Neural progenitor cell (in vitro differentiated cells): ENCODE results near the gene KRT33B. TPM values are rescaled to one million over a fixed set of nuclear protein-coding genes. Genes with fewer than 3 reads are reported as not detected.

Source experiments
- DNase-seq: peaks from one replicate; pipeline ENCODE4 v3.0.0-alpha.2; 2016; ENCODE audit warnings: low spot score
- H2AFZ ChIP-seq: fragments of 200-600 bp; sonication (generic); replicated peaks from 2 replicates; pipeline ENCODE4 v1.6.1; 2016; ENCODE audit warnings: antibody characterized with exemption
- H3F3A ChIP-seq: fragments of 200-600 bp; sonication (generic); 2 replicates; pipeline ENCODE4 v1.6.1; 2016; ENCODE audit warnings: antibody characterized with exemption, low read depth
- H3K27ac ChIP-seq: fragments of 200-600 bp; sonication (generic); 2 replicates; pipeline ENCODE4 v1.5.1; 2016; ENCODE audit warnings: mild to moderate bottlenecking
- H3K27me3 ChIP-seq: fragments of 200-600 bp; sonication (generic); 2 replicates; pipeline ENCODE4 v1.6.1; 2016; ENCODE audit warnings: mild to moderate bottlenecking, moderate library complexity
- H3K36me3 ChIP-seq: fragments of 200-600 bp; sonication (generic); 2 replicates; pipeline ENCODE4 v1.5.1; 2016
- H3K4me1 ChIP-seq: fragments of 200-600 bp; sonication (generic); 2 replicates; pipeline ENCODE4 v1.6.1; 2016; ENCODE audit warnings: mixed run types
- H3K4me2 ChIP-seq: fragments of 200-600 bp; sonication (generic); 2 replicates; pipeline ENCODE4 v1.6.1; 2016
- H3K4me3 ChIP-seq: fragments of 200-600 bp; sonication (generic); 2 replicates; pipeline ENCODE4 v1.5.1; 2016
- H3K79me2 ChIP-seq: fragments of 200-600 bp; sonication (generic); 2 replicates; pipeline ENCODE4 v1.6.1; 2016; ENCODE audit warnings: low read depth
- H3K9ac ChIP-seq: fragments of 200-600 bp; sonication (generic); 2 replicates; pipeline ENCODE4 v1.6.1; 2016
- H3K9me3 ChIP-seq: fragments of 200-600 bp; sonication (generic); 2 replicates; pipeline ENCODE4 v1.5.1; 2016; ENCODE audit warnings: low read depth
- H4K20me1 ChIP-seq: fragments of 200-600 bp; sonication (generic); 2 replicates; pipeline ENCODE4 v1.6.1; 2016; ENCODE audit warnings: low read depth
- H3K27ac Mint-ChIP-seq: 3 replicates; pipeline ENCODE4 v1.8.0; 2021; ENCODE audit warnings: mixed read lengths
- H3K27me3 Mint-ChIP-seq: 2 replicates; pipeline ENCODE4 v1.8.0; 2022; ENCODE audit warnings: low read depth, mild to moderate bottlenecking, inconsistent platforms, moderate library complexity, mixed read lengths; ENCODE audit not compliant: insufficient read depth
- H3K36me3 Mint-ChIP-seq: 3 replicates; pipeline ENCODE4 v1.8.0; 2021; ENCODE audit warnings: mixed read lengths
- H3K4me1 Mint-ChIP-seq: 3 replicates; pipeline ENCODE4 v1.8.0; 2021; ENCODE audit warnings: mixed read lengths
- H3K4me3 Mint-ChIP-seq: 3 replicates; pipeline ENCODE4 v1.8.0; 2021; ENCODE audit warnings: mild to moderate bottlenecking, moderate library complexity, mixed read lengths
- H3K9me3 Mint-ChIP-seq: 3 replicates; pipeline ENCODE4 v1.8.0; 2020; ENCODE audit warnings: mixed read lengths
- CTCF ChIP-seq: fragments of 200-600 bp; sonication (generic); IDR thresholded peaks from 2 replicates; pipeline ENCODE4 v1.5.1; 2017; ENCODE audit warnings: antibody characterized with exemption, mild to moderate bottlenecking
- EZH2 ChIP-seq: fragments of 200-600 bp; sonication (generic); IDR thresholded peaks from 2 replicates; pipeline ENCODE4 v1.6.1; 2017; ENCODE audit warnings: antibody characterized with exemption, mild to moderate bottlenecking, moderate library complexity
- EZH2phosphoT487 ChIP-seq: fragments of 200-600 bp; sonication (generic); IDR thresholded peaks from 2 replicates; pipeline ENCODE4 v1.6.1; 2017; ENCODE audit warnings: antibody characterized with exemption
- total RNA-seq: library from RNA; depleted of rRNA; stranded (reverse); fragments of >200 nt; gene quantifications from 2 replicates; pipeline ENCODE4 v1.2.3, GENCODE V29; 2015; ENCODE audit warnings: low replicate concordance

KRT33B gene
- total RNA-seq, 1 donor from 2014 or later: not detected

GRCh38 chr17:41333098-41333497 is 36.5 kb downstream of the KRT33B start:
- no peaks in the 10 kb centered on the region for H3K36me3 ChIP-seq
- no peaks in the 10 kb centered on the region for H3F3A ChIP-seq
- DNase-seq: no peak
- no peak overlapping the region for H3K27ac Mint-ChIP-seq
- H3K27ac ChIP-seq: no peak overlapping the region
- no peaks in the 10 kb centered on the region for H3K36me3 Mint-ChIP-seq
- H4K20me1 ChIP-seq: no peaks in the 10 kb centered on the region
- no peaks in the 10 kb centered on the region for H3K4me1 ChIP-seq
- peak overlapping the region; percentile 35 for H3K4me3 Mint-ChIP-seq
- no peaks in the 10 kb centered on the region for H3K79me2 ChIP-seq
- peaks cover 6% of the 10 kb centered on the region for H3K4me1 Mint-ChIP-seq
- H3K9me3 Mint-ChIP-seq: no peaks in the 10 kb centered on the region
- H3K9ac ChIP-seq: no peak overlapping the region
- no peak overlapping the region for H3K4me2 ChIP-seq
- peaks cover 4% of the 10 kb centered on the region for H3K27me3 Mint-ChIP-seq
- TF ChIP-seq CTCF (no peak), EZH2 (no peak), EZH2phosphoT487 (no peak)
- H3K4me3 ChIP-seq: no peak overlapping the region
- H3K9me3 ChIP-seq: no peaks in the 10 kb centered on the region
- no peaks in the 10 kb centered on the region for H3K27me3 ChIP-seq
- H2AFZ ChIP-seq: no peak overlapping the region

- Histone ChIP-seq H3K79me2 (no peaks in the 10 kb centered on the region), H3K9ac (no peak overlapping the region), H3K27ac (no peak overlapping the region), H2AFZ (no peak overlapping the region), H3K36me3 (no peaks in the 10 kb centered on the region), H3K27me3 (no peaks in the 10 kb centered on the region), H3K4me2 (no peak overlapping the region), H3F3A (no peaks in the 10 kb centered on the region), H3K4me1 (no peaks in the 10 kb centered on the region), H3K4me3 (no peak overlapping the region), H4K20me1 (no peaks in the 10 kb centered on the region), H3K9me3 (no peaks in the 10 kb centered on the region)
- Mint-ChIP-seq H3K9me3 (no peaks in the 10 kb centered on the region), H3K27ac (no peak overlapping the region), H3K27me3 (peaks cover 4% of the 10 kb centered on the region), H3K4me1 (peaks cover 6% of the 10 kb centered on the region), H3K4me3 (no peak overlapping the region), H3K36me3 (no peaks in the 10 kb centered on the region)
- TF ChIP-seq EZH2phosphoT487 (no peak), CTCF (no peak), EZH2 (no peak)
- no peak for DNase-seq
Measured at GRCh38 chr17:41332239-41332638, 37.4 kb downstream of the KRT33B start.

GRCh38 chr17:41331606-41332005 is 38.0 kb downstream of the KRT33B start:
- H3K36me3 ChIP-seq: no peaks in the 10 kb centered on the region
- no peak overlapping the region for H3K4me3 ChIP-seq
- peaks cover 4% of the 10 kb centered on the region for H3K27me3 Mint-ChIP-seq
- no peaks in the 10 kb centered on the region for H3K36me3 Mint-ChIP-seq
- no peak overlapping the region for H2AFZ ChIP-seq
- DNase-seq: no peak
- H3K4me1 Mint-ChIP-seq: peaks cover 6% of the 10 kb centered on the region
- H3K27ac Mint-ChIP-seq: no peak overlapping the region
- no peak overlapping the region for H3K4me2 ChIP-seq
- H3K9me3 ChIP-seq: no peaks in the 10 kb centered on the region
- H3K9me3 Mint-ChIP-seq: no peaks in the 10 kb centered on the region
- H3K27me3 ChIP-seq: no peaks in the 10 kb centered on the region
- no peaks in the 10 kb centered on the region for H3K79me2 ChIP-seq
- no peak overlapping the region for H3K4me3 Mint-ChIP-seq
- no peaks in the 10 kb centered on the region for H3F3A ChIP-seq
- no peak overlapping the region for H3K27ac ChIP-seq
- H3K9ac ChIP-seq: no peak overlapping the region
- H4K20me1 ChIP-seq: no peaks in the 10 kb centered on the region
- TF ChIP-seq EZH2phosphoT487 (no peak), EZH2 (no peak), CTCF (no peak)
- no peaks in the 10 kb centered on the region for H3K4me1 ChIP-seq
